CD4-positive, alpha-beta memory T cell (primary cell): ENCODE results near the gene ASIC3. TPM values are rescaled to one million over a fixed set of nuclear protein-coding genes. Genes with fewer than 3 reads are reported as not detected.
A peak's percentile ranks its signal among the peaks of the same experiment; 100 is the strongest.
"Not testable (repeated sequence)": the region's sequence is repeated elsewhere in the genome, so short reads cannot be mapped to it uniquely, and the experiment has no call there.

ENCODE experiments used
- CTCF ChIA-PET: fragments of 350-600 bp; sonication (Branson Sonifier 250); formaldehyde crosslinking; loops from one replicate; lab custom pipeline; 2021; ENCODE audit warnings: inconsistent platforms; ENCODE audit not compliant: partially characterized antibody; lab: Charles Lee
- POLR2A ChIA-PET: fragments of 350-600 bp; sonication (Branson Sonifier 250); formaldehyde crosslinking; loops from one replicate; lab custom pipeline; 2021; ENCODE audit not compliant: partially characterized antibody; lab: Charles Lee
- DNase-seq, 5 donors: peaks; one replicate each; pipeline versions ENCODE4 v3.0.0 to v3.0.0-alpha.2; 2020 to 2022; ENCODE audit warnings: mixed read lengths in 1 of 5
- H3K27ac ChIP-seq: one replicate; pipeline ENCODE4 v1.7.0; 2013; ENCODE audit warnings: low read depth, low read length
- H3K27me3 ChIP-seq: 2 replicates; pipeline ENCODE4 v1.7.0; 2013; ENCODE audit warnings: mild to moderate bottlenecking, low read length, moderate library complexity; ENCODE audit not compliant: insufficient read depth
- H3K36me3 ChIP-seq: 2 replicates; pipeline ENCODE4 v1.7.0; 2013; ENCODE audit warnings: mild to moderate bottlenecking, low read length, moderate library complexity; ENCODE audit not compliant: insufficient read depth
- H3K4me1 ChIP-seq: 2 replicates; pipeline ENCODE4 v1.7.0; 2013; ENCODE audit warnings: mild to moderate bottlenecking, low read length, moderate library complexity; ENCODE audit not compliant: insufficient read depth
- H3K4me3 ChIP-seq, 2 donors: one replicate each; pipeline ENCODE4 v1.7.0; 2013; ENCODE audit warnings: low read length in 2 of 2, mild to moderate bottlenecking in 1 of 2
- H3K9me3 ChIP-seq, 2 donors: one replicate each; pipeline ENCODE4 v1.7.0; 2013; ENCODE audit warnings: low read length in 2 of 2, control low read depth in 1 of 2; ENCODE audit not compliant: control insufficient read depth in 1 of 2
- H3K27ac Mint-ChIP-seq, 7 donors: one replicate each; pipeline ENCODE4 v1.8.0; 2020 to 2021; ENCODE audit warnings: mixed read lengths in 7 of 7, mild to moderate bottlenecking in 6 of 7, inconsistent platforms in 3 of 7, moderate library complexity in 3 of 7
- H3K27me3 Mint-ChIP-seq, 2 donors: one replicate each; pipeline ENCODE4 v1.8.0; 2020 to 2021; ENCODE audit warnings: mixed read lengths in 2 of 2
- H3K36me3 Mint-ChIP-seq, 2 donors: one replicate each; pipeline ENCODE4 v1.8.0; 2020 to 2021; ENCODE audit warnings: mixed read lengths in 2 of 2, inconsistent platforms in 1 of 2, mild to moderate bottlenecking in 1 of 2
- H3K4me1 Mint-ChIP-seq, 4 donors: one replicate each; pipeline ENCODE4 v1.8.0; 2020 to 2021; ENCODE audit warnings: mixed read lengths in 4 of 4, mild to moderate bottlenecking in 1 of 4
- H3K4me3 Mint-ChIP-seq, 8 donors: one replicate each; pipeline ENCODE4 v1.8.0; 2020 to 2021; ENCODE audit warnings: mixed read lengths in 8 of 8, mild to moderate bottlenecking in 7 of 8, moderate library complexity in 6 of 8, inconsistent platforms in 3 of 8
- H3K9me3 Mint-ChIP-seq, 8 donors: one replicate each; pipeline ENCODE4 v1.8.0; 2020 to 2021; ENCODE audit warnings: mixed read lengths in 8 of 8, mild to moderate bottlenecking in 5 of 8, inconsistent platforms in 3 of 8, moderate library complexity in 1 of 8
- intact Hi-C: fragments of 100-400 bp; cut with micrococcal nuclease; formaldehyde crosslinking; loops from one replicate; pipeline ENCODE4 v1.15.1; 2023
- polyA plus RNA-seq, 2 donors: library from polyadenylated mRNA; unstranded; fragments of 300-500 nt; fragmentation: Illumina TruSeq; gene quantifications; one replicate each; pipeline ENCODE4 v1.2.3, GENCODE V29; 2021
- total RNA-seq, 2 experiments: library from RNA; stranded (reverse); gene quantifications; one replicate each; pipeline ENCODE4 v1.2.3, GENCODE V29; 2021

The ASIC3 gene
- total and polyA plus RNA-seq, 4 experiments from 2014 or later = 10.6 to 11.6 TPM; not detected in 2

GRCh38 chr7:151040616-151041375 lies 7.5 kb upstream of the ASIC3 start:
- no peaks in the 10 kb centered on the region for H3K9me3 ChIP-seq
- peaks cover 8% of the 10 kb centered on the region for H3K36me3 ChIP-seq
- Mint-ChIP-seq H3K27me3 (no peaks in the 10 kb centered on the region), H3K4me1 (peaks cover 0 to 13% (median 11%) of the 10 kb centered on the region in 4 donors), H3K9me3 (peaks cover 0 to 2% (median 0%) of the 10 kb centered on the region in 8 donors), H3K36me3 (peaks cover 9 to 25% of the 10 kb centered on the region in 2 donors), H3K27ac (peak overlapping the region in 2 of 7 donors; percentile 41 to 69), H3K4me3 (no peak overlapping the region)
- H3K27me3 ChIP-seq = no peaks in the 10 kb centered on the region
- ChIA-PET CTCF (no interaction called here), POLR2A (interaction anchor here (1.1 kb wide), 1 partner anchor 10 kb away, joined by 3 read pairs; no protein-coding TSS in a partner anchor)
- DNase-seq = no peak
- peaks cover 13% of the 10 kb centered on the region for H3K4me1 ChIP-seq
- H3K27ac ChIP-seq = no peak overlapping the region
- intact Hi-C loops = loop anchor here (5.0 kb wide), 1 partner anchor 728 kb away; no protein-coding TSS in a partner anchor
- no peak overlapping the region for H3K4me3 ChIP-seq

GRCh38 chr7:151043449-151043848 lies 4.9 kb upstream of the ASIC3 start:
- H3K27me3 ChIP-seq, H3K36me3 ChIP-seq, POLR2A ChIA-PET, H3K4me3 ChIP-seq, CTCF ChIA-PET, H3K27ac ChIP-seq, H3K27me3 Mint-ChIP-seq, H3K9me3 Mint-ChIP-seq, H3K27ac Mint-ChIP-seq, H3K4me3 Mint-ChIP-seq, H3K9me3 ChIP-seq, DNase-seq: not testable (repeated sequence)
- peaks cover 13% of the 10 kb centered on the region for H3K4me1 ChIP-seq
- intact Hi-C loops = loop anchor here (5.0 kb wide), 1 partner anchor 731 kb away; no protein-coding TSS in a partner anchor
- Mint-ChIP-seq H3K4me1 (peaks cover 0 to 17% (median 8%) of the 10 kb centered on the region in 4 donors), H3K36me3 (peaks cover 4 to 19% of the 10 kb centered on the region in 2 donors)

GRCh38 chr7:151043959-151044358 lies 4.4 kb upstream of the ASIC3 start:
- no peaks in the 10 kb centered on the region for H3K27me3 ChIP-seq
- no peaks in the 10 kb centered on the region for H3K27me3 Mint-ChIP-seq
- POLR2A ChIA-PET = no interaction called here
- no peak overlapping the region for H3K27ac Mint-ChIP-seq
- H3K4me3 ChIP-seq = no peak overlapping the region
- H3K9me3 ChIP-seq = no peaks in the 10 kb centered on the region
- H3K9me3 Mint-ChIP-seq = peaks cover 0 to 2% (median 0%) of the 10 kb centered on the region in 8 donors
- H3K4me1 ChIP-seq = peaks cover 8% of the 10 kb centered on the region
- CTCF ChIA-PET = interaction anchor here (1.4 kb wide), 1 partner anchor 80 kb away, joined by 3 read pairs; no protein-coding TSS in a partner anchor
- no peak overlapping the region for H3K27ac ChIP-seq
- DNase-seq = no peak
- H3K4me3 Mint-ChIP-seq = no peak overlapping the region
- H3K36me3 Mint-ChIP-seq = peaks cover 4 to 19% of the 10 kb centered on the region in 2 donors
- peaks cover 0 to 17% (median 8%) of the 10 kb centered on the region in 4 donors for H3K4me1 Mint-ChIP-seq
- H3K36me3 ChIP-seq = no peaks in the 10 kb centered on the region
- intact Hi-C loops = loop anchor here (5.0 kb wide), 1 partner anchor 732 kb away; no protein-coding TSS in a partner anchor

GRCh38 chr7:151045262-151045661 lies 3.1 kb upstream of the ASIC3 start:
- Mint-ChIP-seq H3K4me1 (peaks cover 0 to 4% (median 0%) of the 10 kb centered on the region in 4 donors), H3K27me3 (no peaks in the 10 kb centered on the region), H3K36me3 (peaks cover 4 to 17% of the 10 kb centered on the region in 2 donors), H3K27ac (no peak overlapping the region), H3K9me3 (no peaks in the 10 kb centered on the region), H3K4me3 (no peak overlapping the region)
- H3K4me1 ChIP-seq = no peaks in the 10 kb centered on the region
- no peaks in the 10 kb centered on the region for H3K36me3 ChIP-seq
- no peak for DNase-seq
- no peaks in the 10 kb centered on the region for H3K27me3 ChIP-seq
- ChIA-PET POLR2A (no interaction called here), CTCF (interaction anchor here (1.4 kb wide), 1 partner anchor 79 kb away, joined by 3 read pairs; no protein-coding TSS in a partner anchor)
- no peak overlapping the region for H3K27ac ChIP-seq
- intact Hi-C loops = no loop called here
- no peaks in the 10 kb centered on the region for H3K9me3 ChIP-seq
- no peak overlapping the region for H3K4me3 ChIP-seq

GRCh38 chr7:151045967-151046366 lies 2.4 kb upstream of the ASIC3 start:
- CTCF ChIA-PET = no interaction called here
- Histone ChIP-seq H3K27me3 (no peaks in the 10 kb centered on the region), H3K4me3 (no peak overlapping the region), H3K27ac (no peak overlapping the region), H3K36me3 (no peaks in the 10 kb centered on the region), H3K4me1 (peaks cover 2% of the 10 kb centered on the region), H3K9me3 (no peaks in the 10 kb centered on the region)
- POLR2A ChIA-PET = interaction anchor here (0.6 kb wide), 1 partner anchor 11 kb away, joined by 3 read pairs; no protein-coding TSS in a partner anchor
- H3K9me3 Mint-ChIP-seq = no peaks in the 10 kb centered on the region
- H3K36me3 Mint-ChIP-seq = peaks cover 4 to 17% of the 10 kb centered on the region in 2 donors
- no peak overlapping the region for H3K4me3 Mint-ChIP-seq
- DNase-seq = no peak
- intact Hi-C loops = no loop called here
- peak overlapping the region in 1 of 7 donors; percentile 84 for H3K27ac Mint-ChIP-seq
- H3K4me1 Mint-ChIP-seq = peaks cover 0 to 4% (median 0%) of the 10 kb centered on the region in 4 donors
- no peaks in the 10 kb centered on the region for H3K27me3 Mint-ChIP-seq

GRCh38 chr7:151046603-151047573 lies 1.4 kb upstream of the ASIC3 start:
- ChIA-PET POLR2A (interaction anchor here (0.6 to 1.0 kb wide), 2 partner anchors 10 to 19 kb away, joined by 3 read pairs; partner anchors contain the start of gene ABCB8), CTCF (no interaction called here)
- peaks cover 4 to 17% of the 10 kb centered on the region in 2 donors for H3K36me3 Mint-ChIP-seq

More at GRCh38 chr7:151046603-151047573, 1.4 kb upstream of the ASIC3 start:
- no peak for DNase-seq
- no peaks in the 10 kb centered on the region for H3K9me3 Mint-ChIP-seq
- Histone ChIP-seq H3K27me3 (no peaks in the 10 kb centered on the region), H3K9me3 (no peaks in the 10 kb centered on the region), H3K27ac (no peak overlapping the region), H3K4me1 (peaks cover 5% of the 10 kb centered on the region), H3K36me3 (no peaks in the 10 kb centered on the region), H3K4me3 (no peak overlapping the region)
- H3K27me3 Mint-ChIP-seq = no peaks in the 10 kb centered on the region
- no peak overlapping the region for H3K4me3 Mint-ChIP-seq
- peaks cover 0 to 8% (median 0%) of the 10 kb centered on the region in 4 donors for H3K4me1 Mint-ChIP-seq
- H3K27ac Mint-ChIP-seq = no peak overlapping the region
- intact Hi-C loops = no loop called here
